Activated CD4-positive, alpha-beta T cell treated with anti-CD3 and anti-CD28 coated beads, Interleukin-2, amount 50 U/mL, for 1 hour (primary cell): ENCODE measurements around the gene KRTAP5-3.
"Not testable (repeated sequence)": the region's sequence is repeated elsewhere in the genome, so short reads cannot be mapped to it uniquely, and the experiment has no call there.

Source experiments
- DNase-seq: peaks from one replicate; pipeline ENCODE4 v3.0.0-alpha.2; 2020

Gene KRTAP5-3

DNA sequence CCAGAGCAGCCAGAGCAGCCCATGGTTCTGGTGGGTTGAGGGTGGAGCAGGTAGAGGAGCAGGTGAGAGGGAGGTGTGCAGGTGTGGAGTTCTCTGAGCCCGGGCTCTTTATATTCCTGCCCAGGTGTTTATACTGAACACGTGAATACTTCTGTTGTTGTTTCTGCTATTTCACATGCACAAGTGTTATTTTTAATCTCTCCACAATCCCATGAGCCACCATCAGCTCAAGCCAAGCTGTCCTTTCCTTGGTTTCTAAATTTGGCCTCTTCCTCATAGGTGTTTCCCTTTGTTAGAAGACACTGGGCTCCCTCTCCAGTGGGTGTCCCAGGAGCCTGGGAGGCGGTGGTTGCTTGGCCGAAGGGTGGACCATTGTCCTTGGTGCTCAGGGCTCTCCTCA, at the start of gene KRTAP5-3:
Gene KRTAP5-3, minus strand, starts transcription at position 101 of the 400 bp plus-strand sequence. Its CDS starts 78 bp downstream, at position 23.
- no peak for DNase-seq

- no peak for DNase-seq
These were observed 48.4 kb upstream of the KRTAP5-3 start for GRCh38 chr11:1656670-1657069.

DNA sequence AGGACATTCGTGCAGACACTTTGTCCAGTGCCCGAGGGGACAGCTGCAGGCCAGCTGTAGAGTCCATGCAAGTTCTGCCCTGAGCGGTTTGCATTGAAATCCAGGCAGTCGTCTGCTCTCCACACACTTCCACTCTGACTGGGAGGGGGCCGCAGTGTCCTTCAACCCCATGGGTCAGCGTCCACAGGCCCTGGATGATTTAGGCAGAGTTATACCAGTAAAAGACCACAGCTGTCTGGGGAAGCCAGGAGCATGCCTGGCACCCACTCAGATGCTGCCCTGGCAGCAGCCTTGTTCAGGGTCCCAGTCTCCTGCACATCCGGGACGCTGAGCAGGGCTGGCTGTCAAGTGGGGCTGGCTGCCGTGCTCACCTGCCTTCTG, 47.8 kb upstream of the KRTAP5-3 start:
- DNase-seq, result no peak

DNA sequence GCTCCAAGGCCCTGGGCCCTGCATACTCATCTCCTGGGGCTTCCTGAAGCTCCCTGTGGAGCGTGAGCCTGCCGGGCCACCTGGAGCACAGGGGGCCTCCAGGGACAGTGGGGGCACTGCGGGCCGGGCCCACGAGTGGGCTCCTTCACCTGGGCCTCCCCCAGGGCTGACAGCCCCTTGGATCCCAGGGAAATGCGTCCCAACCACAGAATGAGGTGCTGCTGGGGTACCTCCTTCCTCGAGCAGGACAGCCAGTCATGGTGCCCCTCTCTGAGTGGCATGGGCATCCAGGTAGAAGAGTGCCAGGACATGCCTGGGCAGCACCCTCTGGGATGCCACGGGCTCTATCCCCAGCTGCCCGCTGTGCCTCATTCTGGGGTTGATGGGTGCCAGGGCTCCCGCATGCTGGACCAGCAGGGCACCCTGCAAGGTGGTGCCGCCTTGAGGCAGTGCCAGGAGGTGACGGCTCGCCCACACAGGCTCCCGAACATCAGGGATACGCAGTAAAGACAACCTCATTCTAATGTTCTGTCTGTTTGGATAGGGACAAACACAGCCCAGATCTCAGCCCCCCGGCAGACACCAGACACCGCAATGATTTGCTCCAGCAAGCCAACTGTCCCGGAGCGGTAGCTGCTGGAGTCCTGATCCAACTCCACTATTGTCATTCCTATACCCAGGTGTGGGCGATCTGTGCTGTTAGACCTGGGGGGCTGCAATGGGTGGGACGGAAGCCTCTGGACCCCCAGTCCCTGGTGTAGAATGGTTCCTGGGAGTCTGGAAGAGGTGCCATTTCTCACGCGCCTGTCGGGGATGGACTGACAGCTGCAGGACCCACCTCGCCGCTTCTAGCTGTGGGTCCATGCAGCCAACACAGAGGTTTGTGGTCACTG, 47.2 kb upstream of the KRTAP5-3 start:
- no peak for DNase-seq

- no peak for DNase-seq
These were observed 46.3 kb upstream of the KRTAP5-3 start for GRCh38 chr11:1654388-1655167.

DNA sequence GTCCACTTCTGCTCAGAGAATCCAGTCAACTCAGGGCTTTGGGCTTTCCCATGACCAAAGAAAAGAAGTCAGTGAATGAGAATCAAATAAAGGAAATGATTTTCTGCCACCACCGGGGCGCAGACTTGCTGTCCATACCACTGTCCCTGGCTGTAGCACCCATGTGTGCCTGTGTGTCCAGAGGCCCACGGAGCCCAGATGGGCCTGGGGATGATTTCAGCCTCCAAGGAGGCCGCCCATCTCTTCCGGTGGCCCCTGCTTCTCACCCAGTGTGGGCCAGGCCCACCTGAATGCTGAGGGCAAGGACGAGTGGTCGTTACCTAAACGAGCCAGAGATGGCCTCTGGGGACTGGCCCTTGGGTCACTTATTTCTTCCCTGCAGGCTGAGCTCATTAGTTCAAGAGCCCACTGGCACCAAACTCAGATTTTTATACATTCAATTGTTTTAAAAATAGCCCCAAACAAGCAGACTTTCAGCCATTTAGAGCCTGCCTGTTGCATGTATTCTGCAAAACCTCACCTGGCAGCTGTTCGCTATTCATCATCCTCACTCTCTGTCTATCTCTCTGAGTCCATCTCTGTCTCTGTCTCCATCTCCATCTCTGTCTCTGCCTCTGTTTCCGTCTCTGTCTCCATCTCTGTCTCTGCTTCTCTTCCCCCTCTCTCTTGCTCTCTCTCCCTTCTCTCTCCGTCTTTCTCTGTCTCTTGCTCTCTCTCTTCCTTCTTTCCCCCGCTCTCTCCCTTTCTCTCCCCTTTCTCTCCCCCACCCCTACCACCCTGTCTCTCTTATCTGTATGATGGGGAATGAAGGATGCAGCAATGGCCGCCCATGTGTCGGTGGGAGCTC, 45.5 kb upstream of the KRTAP5-3 start:
- DNase-seq, result no peak

DNA sequence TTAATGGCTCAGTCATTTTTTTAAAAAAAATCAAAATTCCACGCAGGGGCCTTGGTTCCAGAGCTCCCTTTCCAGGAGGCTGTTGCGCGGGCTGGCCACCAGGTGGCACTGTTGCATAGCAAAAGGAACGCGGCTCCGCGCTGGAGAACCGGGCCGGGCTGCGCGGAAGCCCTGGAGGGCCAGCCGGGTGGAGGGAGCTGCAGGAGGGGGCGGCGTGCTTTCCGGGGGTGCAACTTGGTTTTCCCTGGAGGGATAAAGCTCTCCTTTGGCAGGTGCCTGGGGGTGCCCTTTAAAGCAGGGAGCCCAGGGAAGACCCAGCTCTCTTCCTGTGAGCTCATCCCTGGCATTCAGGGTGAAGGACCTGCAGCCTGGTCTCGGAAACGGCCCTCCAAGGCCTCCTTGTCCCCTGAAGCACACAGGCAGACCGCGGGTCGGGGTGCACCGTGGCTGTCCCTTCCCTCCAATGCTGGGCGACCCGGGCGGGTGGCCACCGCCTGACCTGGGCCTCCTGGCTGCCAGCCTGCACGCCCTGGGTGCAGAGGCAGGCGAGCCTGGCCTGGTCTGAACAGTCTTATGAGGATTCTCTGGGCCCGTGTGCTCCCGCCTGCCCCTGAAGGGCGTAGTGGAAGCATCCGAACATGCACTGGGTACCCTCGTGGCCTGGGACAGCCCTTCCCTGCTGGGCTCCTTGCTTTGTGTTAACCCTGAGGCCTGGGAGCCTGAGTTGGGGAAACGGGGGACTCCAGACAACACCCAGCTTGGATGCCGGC, 44.7 kb upstream of the KRTAP5-3 start:
- DNase-seq, result peak; percentile 80

DNA sequence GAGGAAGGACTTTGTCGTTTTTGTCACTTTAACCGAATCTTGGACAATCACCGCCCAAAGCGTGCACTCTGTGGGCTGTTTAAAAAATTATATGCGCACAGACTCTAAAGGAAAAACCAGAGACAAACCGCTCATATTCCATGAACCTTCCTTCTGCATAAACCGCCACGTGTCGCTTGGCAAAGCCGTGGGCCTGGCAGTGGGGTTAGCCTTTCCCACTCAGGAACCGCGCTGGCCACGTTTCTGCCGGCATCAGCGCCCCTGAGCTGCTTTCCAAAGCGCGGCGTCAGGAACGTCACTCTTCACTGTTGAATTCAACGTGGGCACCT, 44.1 kb upstream of the KRTAP5-3 start:
- DNase-seq, result no peak

DNA sequence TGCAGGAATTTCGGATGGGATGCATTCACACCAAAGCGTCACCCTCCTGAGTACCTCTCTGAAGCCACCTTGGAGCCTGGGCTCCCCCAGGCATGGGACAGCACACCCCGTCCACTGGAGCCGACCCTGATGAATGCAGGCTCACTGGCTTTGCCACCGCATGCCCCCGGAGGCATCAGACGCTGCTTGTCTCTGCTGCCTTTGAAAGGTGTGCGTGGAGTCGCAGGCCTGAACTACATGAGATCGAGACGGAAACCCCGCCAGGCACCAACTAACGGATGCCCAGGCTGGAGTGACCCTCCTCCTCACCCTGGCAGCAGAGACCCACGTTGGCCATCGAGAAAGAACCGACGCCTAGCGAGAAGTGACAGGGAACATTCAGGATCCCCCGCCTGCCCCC, 43.8 kb upstream of the KRTAP5-3 start:
- no peak for DNase-seq

DNA sequence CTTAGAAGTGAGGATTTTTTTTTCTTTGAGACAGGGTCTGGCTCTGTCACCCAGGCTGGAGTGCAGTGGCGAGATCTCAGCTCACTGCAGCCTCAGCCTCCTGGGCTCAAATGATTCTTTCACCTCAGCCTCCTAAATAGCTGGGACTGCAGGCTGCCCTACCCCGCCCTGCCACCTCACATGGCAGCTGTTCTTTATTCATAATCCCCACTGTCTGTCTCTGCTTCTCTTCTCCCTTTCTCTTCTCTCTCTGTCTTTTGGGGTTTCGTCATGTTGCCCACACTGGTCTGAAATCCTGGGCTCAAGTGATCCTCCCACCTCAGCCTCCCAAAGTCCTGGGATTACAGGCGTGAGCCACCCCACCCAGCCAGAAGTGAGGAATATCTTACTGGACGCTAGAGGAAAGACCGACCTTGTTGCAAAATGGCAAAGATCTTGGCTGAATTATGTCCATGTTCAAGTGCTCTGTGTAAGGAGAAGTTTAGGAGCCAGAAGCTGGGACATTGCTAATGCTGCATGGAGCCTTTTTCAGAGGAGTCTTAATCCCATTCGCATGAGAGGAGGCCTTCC, 43.2 kb upstream of the KRTAP5-3 start:
- no peak for DNase-seq

GRCh38 chr11:1650918-1651262, 42.6 kb upstream of the KRTAP5-3 start:
- no peak for DNase-seq

DNA sequence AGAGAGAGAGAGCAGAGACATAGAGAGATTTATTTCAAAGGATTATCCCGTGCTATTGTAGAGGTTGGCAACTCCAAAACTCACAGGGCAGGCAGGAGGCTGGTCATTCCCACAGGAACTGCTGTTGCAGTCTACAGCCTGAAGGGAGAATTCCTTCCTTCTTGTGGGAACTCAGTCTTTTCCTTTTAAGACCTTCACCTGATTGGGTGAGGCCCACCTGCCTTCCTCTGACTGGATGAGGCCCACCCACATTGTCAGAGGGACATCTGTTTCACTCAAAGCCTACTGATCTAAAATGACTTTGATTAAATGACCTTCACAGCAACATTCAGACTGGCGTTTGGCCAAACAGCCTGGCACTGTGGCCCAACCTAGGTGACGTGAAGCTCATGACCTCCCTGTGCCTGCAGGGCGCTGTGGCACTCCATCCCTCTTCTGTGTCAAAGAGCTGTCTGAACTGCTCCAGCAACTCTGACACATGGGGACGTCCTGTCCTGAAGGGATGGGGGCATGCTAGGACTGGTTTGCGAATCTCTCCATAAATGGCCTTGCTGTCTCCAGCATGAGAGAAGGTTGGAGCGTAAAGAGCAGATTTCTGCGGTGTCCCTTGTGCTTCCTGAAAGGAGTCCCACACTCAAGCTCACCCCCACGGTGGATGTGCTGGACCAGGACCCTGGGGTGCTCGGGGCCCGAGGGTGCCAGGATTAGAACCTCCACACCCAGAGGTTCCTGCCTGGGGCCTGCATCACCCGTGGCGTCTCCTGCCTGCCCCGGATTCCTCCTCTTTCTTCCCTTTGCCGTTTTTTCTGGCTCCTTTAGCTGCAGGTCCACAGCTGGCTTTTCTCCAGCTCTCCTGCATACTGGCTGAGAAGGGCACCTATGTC, 42.0 kb upstream of the KRTAP5-3 start:
- no peak for DNase-seq

GRCh38 chr11:1648653-1649420, 40.6 kb upstream of the KRTAP5-3 start:
- DNase-seq, result no peak

DNA sequence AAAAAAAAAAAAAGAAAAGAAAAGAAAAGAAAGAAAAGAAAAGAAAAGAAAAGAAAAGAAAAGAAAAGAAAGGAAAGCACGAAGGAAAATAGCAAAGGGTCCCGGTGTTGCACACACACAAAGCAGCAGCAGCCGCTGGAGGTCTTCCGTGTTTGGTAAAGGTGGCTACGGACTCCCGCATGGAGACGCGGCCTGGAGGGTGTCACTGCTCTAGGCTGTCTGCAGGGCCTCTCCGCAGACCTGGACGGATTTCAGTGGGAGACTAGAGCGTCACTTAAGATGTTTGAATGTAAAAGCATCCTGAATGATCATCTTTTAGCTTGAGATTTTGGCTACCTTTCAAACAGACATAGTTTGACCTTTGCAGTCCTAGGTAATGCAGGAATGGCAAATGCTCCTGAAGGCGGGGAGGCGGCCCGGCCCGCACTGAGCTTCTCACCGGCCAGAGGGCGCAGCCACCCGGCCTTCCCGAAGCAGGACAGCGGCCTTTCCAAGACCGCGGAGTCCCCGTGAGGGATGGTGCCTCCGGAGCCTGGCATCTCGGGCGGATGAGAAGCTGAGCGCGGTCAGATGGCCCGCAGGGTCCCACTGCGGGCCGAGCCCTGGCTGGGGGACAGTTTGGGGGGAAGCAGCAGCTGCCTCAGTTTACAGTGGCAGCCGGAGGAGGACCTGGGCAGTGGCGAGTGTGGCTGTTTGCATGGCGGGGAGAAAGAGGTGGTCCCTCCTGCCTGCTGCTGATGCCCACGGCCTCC, 39.8 kb upstream of the KRTAP5-3 start:
- DNase-seq, result no peak

DNA sequence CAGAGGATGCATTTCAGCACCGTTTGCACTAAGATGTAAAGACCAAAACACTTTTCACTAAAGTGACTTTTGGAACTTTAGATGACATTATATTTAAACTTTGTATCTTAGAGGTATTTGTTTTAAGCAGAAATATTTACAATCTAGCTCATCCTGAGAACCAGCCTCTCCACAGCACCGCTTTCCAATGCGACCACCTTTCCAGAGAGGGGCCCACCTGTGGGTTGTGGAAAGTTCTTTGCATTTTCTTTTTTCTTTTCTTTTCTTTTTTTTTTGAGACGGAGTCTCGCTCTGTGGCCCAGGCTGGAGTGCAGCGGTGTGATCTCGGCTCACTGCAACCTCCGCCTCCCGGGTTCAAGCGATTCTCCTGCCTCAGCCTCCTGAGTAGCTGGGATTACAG, 38.3 kb upstream of the KRTAP5-3 start:
- not testable (repeated sequence) for DNase-seq

- no peak for DNase-seq
These were observed 37.1 kb upstream of the KRTAP5-3 start for GRCh38 chr11:1645357-1645821.

GRCh38 chr11:1644601-1645356, 36.5 kb upstream of the KRTAP5-3 start:
- no peak for DNase-seq

DNA sequence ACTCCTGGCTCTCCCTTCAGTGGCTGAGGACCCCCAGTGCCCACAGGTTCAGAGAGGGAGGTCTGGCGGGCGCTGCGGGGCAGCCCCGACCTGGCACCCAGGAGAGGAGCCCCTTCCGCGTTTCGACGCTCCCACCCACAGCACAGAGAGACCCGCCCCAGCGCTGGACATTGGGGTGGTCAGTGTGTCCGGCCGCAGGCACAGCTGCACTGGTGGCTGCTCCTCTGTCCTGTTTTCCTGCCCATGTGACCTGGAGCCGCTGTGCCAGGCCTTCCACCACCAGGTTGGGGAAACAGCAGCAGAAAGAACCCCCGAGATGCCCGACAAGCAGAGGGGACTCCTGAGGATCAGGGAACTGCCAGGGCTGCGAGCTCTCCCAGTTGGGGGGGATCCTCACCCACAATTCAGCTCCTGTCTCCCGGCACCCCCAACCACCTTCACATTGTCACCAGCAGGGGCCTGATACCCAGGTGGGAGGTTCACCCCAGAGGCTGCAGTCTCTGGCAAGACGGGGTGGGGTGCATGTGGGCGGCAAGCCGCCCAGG, 35.0 kb upstream of the KRTAP5-3 start:
- no peak for DNase-seq
